Activated T-helper 1 cell treated with Interleukin-2 at 50 U/mL for 16 hours (primary cell): ENCODE results near the gene CAD.
"Not testable (repeated sequence)": the region's sequence is repeated elsewhere in the genome, so short reads cannot be mapped to it uniquely, and the experiment has no call there.

Source experiments
- DNase-seq: peaks from one replicate; pipeline ENCODE4 v3.0.0-alpha.2; 2020; ENCODE audit warnings: low read depth

Gene CAD

GRCh38 chr2:27256855-27257454 is 39.8 kb downstream of the CAD start:
- no peak for DNase-seq

- DNase-seq: no peak
Measured at GRCh38 chr2:27258051-27258450, 40.9 kb downstream of the CAD start.

- DNase-seq: no peak
Measured at GRCh38 chr2:27261241-27261925, 44.2 kb downstream of the CAD start.

- DNase-seq: no peak
Measured at GRCh38 chr2:27261926-27262298, 44.7 kb downstream of the CAD start.

DNA sequence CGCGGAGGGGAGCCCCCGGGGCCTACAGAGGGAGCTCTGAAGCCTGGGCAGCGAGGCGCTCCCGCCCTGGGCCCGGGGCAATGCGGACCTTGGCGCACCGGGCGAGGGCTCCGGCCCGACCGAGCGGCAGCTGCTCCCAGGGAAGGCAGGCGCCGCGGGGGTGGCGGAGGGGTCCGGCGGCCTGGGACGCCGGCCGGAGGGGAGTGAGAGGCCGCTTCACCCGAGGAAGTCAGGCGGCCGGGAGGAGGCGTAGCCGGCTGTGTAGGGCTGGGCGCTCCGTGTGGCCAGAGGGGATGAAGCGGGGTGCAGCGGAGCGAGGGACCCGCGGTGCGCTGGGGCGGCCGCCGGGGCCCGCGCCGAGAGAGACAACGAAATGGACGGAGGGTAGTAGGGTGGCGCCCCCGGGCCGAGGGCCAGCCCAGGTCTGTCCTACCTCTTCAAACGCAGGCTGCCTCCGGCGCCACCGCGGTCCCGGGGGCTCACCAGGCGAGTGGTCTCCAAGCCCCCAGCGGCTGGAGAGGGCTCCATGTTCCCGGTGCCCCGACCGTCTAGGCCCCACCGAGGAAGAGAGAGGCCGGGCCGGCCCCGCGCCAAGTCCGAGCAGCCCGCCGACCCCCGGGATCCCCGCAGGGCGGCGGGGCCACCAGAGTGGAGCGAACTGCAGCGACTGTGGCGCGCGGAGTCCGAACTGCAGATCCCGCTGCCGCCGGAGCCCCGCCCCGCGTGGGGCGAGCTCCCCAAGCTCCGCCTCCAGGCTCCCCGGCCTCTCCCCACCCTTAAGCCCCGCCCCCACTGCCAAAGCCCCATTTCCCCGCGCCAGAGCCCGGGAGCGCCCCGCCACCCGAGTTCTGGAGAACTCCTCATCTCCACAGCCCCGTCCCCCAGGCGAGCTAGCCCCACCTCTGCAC is 45.5 kb downstream of the CAD start, which contains the start of gene SLC30A3:
Gene SLC30A3 (minus strand): TSS at position 669 of the 908 bp plus-strand sequence. CDS start 141 bp downstream, at position 528.
- peak; percentile 47 for DNase-seq

DNA sequence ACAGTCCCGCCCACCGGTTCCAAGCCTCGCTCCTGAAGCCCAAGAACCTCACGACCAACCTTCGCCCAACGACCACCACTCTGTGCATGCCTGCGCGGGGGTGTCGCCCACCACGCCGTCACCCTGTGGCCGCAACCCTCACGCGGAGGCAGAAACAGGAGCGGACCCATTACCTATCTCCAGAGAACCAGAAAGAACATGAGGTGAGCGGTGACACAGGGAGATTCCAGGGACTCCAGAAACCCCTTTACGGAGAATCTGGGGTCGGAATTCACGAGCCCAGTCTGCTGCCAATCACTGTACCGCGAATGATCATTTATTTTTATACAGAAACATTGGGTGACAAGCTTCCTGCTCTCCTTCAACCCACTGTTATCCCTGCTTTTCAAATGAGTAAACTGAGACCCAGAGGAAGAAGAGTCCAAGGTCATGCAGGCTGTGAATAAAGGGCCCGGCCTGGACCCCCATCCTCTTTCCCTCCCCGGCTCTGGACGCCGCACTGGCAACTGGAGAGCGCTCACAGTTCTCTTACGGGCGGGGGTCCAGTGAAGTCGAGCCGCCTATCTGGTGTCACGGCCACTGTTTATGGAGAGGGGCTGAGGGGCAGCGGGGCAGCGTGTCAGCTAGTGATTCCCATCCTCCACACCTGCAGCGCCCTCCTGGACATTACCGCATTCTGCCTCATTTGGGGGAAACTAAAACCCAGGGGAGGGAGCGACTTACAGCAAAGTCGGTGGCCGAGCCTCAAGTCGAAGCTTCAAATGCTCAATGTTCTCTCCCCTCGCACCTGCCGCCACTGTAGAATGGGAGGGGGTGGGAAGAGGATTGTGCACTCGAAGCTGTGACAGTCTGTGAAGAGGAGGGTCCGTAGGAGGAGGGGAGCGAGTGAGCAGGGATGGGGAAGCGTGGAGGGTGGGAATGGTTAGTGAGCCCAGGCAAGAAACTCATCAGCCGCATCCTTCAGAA is 46.4 kb downstream of the CAD start:
- no peak for DNase-seq

- no peak for DNase-seq
Measured at GRCh38 chr2:27264253-27264752, 47.1 kb downstream of the CAD start.

GRCh38 chr2:27264753-27265535 is 47.8 kb downstream of the CAD start:
- peak; percentile 46 for DNase-seq

GRCh38 chr2:27265536-27265870 is 48.3 kb downstream of the CAD start:
- no peak for DNase-seq

DNA sequence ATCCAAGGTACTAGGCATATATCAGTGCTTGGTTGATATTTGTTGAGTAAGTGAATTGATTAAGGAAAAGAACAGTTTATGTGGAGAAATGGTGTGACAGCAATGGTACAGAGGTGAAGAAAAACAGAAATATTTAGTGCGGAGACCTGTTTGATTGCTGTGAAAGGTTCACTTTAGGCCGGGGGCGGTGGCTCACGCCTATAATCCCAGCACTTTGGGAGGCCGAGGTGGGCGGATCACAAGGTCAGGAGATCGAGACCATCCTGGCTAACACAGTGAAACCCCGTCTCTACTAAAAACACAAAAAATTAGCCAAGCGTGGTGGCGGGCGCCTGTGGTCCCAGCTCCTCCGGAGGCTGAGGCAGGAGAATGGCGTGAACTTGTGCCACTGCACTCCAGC is 51.1 kb downstream of the CAD start:
- not testable (repeated sequence) for DNase-seq

DNA sequence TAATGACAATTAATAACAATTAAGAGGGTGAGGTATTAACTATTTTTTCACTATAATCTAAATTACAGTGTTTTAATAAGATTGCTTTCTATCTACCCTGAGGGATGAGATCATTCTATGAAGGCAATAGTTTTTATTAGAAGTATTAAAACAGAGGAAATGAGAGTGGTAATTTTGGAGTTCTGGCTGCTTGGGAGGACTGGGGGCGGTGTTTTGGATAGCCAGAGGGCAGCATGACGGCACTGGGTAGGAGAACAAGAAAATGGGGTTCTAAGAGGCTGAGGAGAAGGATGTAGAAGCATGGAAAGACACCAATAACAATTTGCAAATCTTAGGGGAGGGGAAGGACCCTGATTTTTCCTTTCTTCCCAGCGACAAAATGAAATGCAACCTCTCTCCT is 53.0 kb downstream of the CAD start:
- no peak for DNase-seq

DNA sequence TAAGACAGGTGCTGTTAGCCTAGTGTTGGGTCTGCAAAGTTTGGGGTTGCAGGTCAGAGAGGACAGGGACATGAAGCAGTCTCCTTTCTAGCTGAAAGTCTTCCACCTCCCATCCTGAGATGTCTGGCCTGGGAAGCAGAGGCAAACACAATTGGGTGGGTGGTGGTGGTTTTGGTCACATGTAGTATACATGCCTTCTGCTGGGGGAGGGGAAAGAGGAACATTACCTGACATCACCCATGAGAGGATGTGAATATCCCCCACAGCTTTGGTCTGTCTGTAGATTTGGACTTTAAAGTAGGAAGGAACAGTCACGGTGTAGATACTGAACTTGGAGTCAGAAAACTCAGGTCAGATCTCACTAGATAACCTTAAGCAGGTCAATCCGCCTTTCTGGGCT is 53.5 kb downstream of the CAD start:
- DNase-seq: no peak

- no peak for DNase-seq
Measured at GRCh38 chr2:27271631-27272340, 54.6 kb downstream of the CAD start.

- not testable (repeated sequence) for DNase-seq
Measured at GRCh38 chr2:27272537-27273522, 55.7 kb downstream of the CAD start.

- DNase-seq: no peak
Measured at GRCh38 chr2:27275211-27276150, 58.3 kb downstream of the CAD start, which contains the start of gene DNAJC5G. Gene DNAJC5G, plus strand, starts transcription at chr2:27275433. Its CDS starts 1,296 bp downstream, at chr2:27276729.

DNA sequence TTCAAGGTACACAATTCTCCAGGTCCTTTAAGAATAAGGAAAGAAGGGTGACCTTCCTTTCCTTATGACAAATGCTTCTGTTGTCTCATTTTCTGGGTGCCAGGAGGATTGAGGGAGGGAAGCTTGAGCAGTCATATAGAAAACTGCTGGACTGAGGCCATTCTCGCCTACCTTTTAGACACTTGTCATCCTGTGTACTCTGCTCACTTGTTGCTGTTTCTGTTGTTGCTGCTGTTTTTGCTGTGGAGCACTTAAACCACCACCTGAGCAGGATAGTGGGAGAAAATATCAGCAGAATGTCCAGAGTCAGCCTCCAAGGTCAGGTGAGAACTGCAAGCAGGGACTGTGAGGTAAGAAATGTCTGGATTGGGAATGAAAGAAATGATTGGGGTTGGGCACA is 60.8 kb downstream of the CAD start:
- no peak for DNase-seq

GRCh38 chr2:27280826-27281225 is 63.7 kb downstream of the CAD start:
- DNase-seq: no peak

DNA sequence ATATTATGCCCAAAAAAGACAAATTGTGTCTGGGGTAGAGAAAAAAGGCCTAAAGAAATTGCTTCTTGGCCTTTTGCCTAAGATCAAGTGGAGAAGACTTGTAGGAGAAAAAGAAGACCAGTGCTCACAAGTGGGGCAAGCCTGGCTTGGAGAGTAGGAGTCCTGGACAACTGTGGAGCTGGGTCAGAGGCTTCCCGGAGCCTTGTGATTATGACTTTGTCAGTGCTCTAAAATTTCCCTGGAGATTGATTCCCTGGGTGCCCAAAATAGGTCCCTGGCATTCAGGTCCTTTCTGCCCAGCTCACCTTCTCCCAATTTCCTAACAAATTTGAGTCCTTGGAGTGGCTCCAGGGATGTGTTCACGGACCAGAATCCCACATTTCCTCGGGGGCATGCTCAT is 64.3 kb downstream of the CAD start:
- DNase-seq: no peak
